ENCODE measurements around the gene XNDC1N.

The XNDC1N gene, protein sequence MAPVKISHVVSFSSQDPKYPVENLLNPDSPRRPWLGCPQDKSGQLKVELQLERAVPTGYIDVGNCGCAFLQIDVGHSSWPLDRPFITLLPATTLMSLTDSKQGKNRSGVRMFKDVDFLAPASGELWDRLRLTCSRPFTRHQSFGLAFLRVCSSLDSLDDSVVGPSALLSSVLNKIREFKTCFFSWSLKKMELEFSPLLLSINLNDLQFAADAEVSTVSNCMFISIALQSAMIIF

DNA sequence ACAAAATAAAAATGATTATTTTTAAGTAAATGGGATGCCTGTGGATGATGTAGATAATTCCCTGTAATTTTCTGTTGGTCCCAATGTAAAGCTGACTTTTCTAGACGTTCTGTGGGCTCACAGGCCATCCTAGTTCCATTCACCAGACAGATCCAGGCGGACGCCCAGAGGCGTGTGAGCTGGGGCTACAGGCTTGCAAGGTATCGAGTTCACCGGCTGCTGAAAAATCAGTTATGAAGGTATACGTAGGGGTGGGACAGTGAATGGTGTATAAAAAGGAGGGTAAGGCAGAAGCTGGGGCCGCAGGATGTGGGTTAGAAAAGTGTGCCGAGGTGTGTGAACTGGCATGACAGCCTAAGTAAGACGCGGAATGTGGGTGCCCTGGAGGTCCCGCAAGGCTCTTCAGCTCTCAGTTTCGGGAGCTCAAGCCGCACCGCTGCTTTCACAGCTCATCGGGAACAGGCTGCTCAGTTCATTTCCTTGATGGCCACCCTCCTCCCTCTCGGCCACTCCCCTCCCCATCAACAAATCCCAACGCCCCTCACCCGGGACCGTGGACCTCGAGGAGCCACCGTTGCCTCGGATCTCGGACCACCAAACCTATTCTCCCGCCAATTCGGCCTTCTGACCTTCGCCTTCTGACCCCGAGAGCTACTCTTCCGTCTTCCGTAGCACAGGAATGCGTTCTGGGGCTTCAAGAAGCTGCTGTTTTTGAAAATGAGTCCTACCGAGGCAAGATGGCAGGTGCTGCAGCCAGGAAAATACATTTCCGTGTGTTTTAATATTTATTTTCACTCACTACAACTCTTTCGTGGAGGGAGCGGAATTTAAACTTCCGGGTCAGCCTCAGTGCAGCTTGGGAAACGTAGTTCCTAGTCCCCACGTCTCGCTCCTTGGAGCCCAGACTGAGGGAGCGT, at the start of gene XNDC1N:
TSS of gene XNDC1N (minus strand) at position 775 of the 917 bp plus-strand sequence. CDS start 5,241 bp downstream, outside the sequence.
- no peak for FAIRE-seq
- peak; percentile 61 for DNase-seq (ENCODE audit: low spot score)

DNA sequence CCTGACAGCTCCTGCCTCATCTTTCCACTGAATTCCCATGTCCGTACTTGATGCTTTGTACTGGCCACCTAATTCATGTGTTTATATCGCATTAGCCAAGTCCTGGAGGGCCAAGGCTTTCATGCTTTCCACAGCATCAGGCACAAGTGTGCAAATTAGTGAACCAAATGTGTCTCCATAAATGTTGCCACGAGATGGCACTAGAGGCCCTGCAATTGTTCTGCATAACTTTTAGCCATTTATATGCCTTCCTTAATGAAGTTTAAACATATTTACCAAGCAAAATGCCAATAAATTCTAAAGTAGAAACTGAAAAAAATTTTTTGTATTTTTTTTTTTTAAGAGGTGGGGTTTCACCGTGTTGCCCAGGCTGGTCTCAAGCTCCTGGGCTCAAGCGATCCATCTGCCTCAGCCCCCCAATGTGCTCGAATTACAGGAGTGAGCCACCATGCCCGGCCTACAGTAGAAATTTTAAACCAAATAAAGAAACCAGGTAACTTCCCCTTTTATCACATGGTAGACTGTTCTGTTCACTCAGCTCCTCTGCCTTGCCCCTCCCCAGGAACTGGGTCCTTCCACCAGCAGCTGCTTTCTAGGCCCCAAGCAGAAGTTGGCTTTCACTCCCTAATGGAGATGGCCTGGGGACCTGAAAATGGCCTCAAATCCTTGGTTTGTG, 49.5 kb upstream of the XNDC1N start:
- FAIRE-seq = no peak

DNA sequence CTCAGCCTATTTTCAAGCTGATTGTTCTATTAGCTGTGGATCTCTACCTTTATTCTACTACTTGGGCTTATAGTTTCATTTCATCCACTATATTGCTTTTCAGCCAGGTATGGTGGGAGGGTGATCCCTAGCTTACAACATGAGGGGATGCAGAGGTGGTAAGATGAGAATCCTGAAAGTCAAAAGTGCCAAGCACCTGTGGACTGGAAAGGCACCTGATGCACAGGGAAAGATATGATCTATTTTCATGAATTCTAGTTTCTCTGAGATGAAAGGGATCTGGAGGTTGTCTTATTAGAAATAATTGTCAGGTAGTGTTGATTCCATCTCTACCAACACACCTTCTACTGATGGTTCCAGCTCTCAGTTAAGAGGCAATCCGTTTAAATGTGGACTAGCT, 48.7 kb upstream of the XNDC1N start:
- DNase-seq (ENCODE audit: low spot score) (no peak), FAIRE-seq (no peak)

More for the DNA sequence above, 49.5 kb upstream of the XNDC1N start:
- peak; percentile 37 for DNase-seq (ENCODE audit: low spot score)

DNA sequence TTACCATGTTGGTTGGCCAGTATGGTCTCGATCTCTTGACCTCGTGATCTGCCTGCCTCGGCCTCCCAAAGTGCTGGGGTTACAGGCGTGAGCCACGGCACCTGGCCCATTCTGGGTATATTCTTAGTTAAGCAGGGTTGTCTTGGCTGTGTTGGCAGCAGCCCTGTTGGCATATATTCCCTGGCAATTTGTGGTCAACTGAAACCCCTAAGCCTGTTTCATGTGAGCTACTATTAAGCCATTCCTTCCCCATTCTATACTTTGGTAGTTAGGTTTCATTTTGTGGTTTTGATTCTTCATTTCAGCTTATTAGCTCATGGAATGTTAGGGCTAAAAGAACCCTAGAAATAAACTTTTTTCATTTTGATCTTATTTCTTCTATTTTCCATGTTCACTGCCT, 48.2 kb upstream of the XNDC1N start:
- no peak for DNase-seq (ENCODE audit: low spot score)

DNA sequence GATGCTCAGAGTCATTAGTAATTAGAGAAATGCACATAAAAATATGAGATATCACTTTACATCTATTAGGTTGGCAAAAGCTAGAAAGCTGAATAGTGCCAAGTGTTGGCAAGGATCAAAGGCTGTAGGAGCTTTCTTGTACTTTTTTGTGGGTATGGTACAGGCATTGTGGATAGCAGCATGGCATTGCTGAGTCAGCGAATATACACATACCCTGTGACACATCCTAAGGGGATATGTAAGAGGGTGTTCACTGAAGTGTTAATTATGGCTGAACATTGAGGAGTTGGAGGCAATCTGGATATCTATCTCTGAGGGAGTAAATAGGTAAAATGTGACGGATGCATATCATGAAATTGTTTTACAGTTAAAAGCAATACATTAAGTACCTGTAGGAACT, 43.3 kb upstream of the XNDC1N start:
- DNase-seq (ENCODE audit: low spot score) (peak; percentile 16), FAIRE-seq (no peak)

More for the DNA sequence above, 48.2 kb upstream of the XNDC1N start:
- no peak for FAIRE-seq

DNA sequence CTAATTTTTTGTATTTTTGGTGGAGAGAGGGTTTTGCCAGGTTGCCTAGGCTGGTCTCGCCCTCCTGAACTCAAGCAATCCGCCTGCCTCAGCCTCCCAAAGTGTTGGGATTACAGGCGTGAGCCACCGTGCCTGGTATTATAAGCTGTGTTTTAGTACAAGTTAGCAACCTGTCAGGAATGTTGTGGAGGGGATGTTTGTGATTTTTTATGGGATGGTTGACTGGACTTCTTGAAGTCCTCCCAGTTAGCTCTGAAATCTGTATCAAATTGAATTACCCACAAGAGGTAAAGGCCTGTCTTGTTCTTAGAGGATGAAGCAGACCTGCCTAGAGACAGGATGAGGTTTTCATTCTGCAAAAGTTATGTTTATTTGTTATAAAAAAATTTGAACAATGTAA, 36.2 kb upstream of the XNDC1N start:
- DNase-seq (ENCODE audit: low spot score) (no peak), FAIRE-seq (no peak)

DNA sequence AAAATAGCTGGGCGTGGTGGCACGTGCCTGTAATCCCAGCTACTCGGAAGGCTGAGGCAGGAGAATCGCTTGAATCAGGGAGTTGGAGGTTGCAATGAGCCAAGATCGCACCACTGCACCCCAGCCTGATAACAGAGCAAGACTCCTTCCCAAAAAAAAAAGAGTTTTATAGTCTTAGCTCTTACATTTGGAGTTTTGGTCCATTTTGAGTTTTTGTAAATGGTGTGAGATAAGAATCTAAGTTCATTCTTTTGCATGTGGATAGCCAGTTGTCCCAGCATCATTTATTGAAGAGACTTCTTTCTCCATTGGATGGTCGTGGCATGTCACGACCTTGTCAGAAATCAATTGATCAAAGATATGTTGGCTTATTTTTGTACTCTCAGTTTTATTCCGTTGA, 35.1 kb upstream of the XNDC1N start:
- FAIRE-seq = no peak
- no peak for DNase-seq (ENCODE audit: low spot score)

DNA sequence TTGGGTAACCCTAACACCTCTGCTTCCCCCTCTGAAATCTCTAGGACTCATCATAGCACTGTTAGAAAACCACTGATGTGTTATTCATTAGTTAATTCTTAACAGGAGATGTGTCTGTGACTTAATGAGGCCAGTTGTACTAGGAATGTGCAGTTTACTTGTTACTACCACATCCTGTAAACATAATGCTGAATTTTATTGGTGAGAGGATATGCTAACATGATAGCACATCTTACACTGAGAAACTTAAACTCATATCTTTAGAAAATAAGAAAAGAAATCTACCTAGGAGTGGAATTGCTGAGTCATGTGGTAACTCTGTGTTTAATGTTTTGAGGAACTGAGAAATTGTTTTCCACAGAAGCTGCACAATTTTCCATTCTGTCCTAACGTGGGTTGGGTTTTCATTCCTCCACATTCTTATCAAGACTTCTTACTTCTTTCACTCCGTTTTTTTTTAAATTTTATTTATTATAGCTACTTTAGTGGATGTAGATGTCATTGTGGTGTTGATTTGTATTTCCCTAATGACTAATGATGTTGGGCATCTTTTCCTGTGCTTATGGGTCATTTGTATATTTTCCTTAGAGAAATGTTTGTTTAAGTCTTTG, 34.1 kb upstream of the XNDC1N start:
- FAIRE-seq (peak; percentile 87), DNase-seq (ENCODE audit: low spot score) (peak; percentile 58)

DNA sequence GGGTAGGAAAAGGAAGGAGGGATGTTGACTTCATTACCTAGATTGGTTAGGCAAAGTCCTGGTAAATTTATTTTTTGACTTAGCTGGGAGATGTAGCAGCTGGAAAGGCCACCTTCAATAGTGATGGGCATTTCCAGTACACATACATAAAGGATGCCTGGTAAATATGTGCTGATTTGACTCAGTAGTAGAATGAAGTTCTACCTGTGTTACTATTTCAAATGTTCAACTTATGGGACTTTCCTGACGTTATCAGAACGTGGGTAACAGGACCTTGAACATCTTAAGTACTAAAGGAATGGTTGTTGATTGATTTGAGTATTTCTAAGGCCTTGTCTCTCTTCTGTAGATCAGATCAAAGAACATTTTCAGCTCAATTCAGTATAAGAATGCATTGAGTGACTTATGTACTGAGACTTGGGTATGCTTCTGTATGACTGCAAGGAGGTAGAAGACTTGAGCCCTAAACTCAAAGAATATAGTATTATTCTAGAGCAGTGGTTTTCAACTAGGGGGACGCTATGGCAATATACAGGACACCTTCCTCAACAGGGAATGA, 27.6 kb upstream of the XNDC1N start:
- FAIRE-seq = no peak
- no peak for DNase-seq (ENCODE audit: low spot score)

DNA sequence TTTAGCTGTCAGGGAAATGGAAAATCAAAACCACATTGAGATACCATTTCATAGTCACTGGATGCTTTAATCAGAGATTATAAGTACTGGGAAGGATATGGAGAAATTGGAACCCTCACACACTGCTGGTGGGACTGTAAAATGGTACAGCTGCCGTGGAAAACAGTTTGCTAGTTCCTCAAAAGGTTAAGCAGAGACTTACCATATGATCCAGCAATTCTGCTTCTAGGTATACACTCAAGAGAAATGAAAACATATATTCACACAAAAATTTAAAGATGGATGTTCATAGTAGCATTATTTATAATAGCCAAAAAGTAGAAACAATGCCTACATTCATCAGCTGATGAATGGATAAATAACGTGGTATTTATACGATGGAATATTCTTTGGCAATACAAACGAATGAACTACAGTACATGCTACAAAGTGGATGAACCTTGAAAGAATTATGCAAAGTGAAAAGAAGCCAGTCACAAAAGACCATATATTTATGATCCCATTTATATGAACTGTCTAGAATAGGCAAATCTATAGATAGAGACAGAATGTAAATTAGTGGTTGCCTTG, 23.4 kb upstream of the XNDC1N start:
- DNase-seq (ENCODE audit: low spot score) = no peak
- FAIRE-seq = no peak

DNA sequence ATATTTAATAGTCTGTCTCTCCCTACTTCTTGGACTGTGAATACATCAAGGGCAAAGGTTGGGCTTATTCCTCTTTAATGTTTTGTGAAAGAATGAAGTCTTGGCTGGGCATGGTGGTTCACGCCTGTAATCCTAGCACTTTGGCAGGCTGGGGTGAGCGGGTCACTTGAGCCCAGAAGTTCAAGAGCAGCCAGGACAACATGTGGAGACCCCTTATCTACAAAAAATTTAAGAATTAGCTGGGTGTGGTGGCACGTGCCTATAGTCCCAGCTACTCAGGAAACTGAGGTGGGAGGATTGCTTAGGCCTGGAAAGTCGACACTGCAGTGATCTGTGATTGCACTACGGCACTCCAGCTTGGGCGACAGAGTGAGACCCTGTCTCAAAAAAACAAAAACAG, 20.6 kb upstream of the XNDC1N start:
- no peak for FAIRE-seq

DNA sequence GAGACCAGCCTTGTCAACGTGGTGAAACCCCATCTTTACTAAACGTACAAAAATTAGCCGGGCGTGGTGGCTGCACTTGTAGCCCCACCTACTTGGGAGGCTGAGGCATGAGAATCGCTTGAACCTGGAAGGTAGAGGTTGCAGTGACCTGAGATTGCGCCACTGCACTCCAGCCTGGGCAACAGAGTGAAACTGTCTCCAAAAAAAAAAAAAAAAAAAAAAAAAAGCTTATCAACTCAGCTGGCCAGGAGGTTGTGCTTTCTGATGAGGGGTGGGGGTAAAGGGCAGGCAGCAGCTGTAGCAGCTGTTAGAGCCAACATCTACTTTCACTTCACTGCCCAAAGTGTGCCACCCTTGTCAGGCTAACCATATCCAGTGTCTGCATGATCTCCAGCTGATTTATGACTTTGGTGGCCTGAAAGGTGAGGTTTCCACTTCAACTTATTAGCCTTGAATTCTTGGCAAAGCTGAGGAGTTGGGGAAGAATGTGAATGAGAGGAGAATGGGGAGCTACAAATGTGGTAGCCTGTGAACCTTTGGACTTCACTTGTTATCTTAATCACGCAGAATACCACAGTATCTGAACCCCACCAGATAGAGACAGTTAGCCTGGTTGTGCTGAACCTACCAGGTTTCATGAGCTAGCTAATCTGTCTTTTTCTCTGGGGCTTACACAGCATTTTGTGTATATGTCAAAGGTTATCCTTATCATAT, 20.1 kb upstream of the XNDC1N start:
- DNase-seq (ENCODE audit: low spot score) = peak; percentile 68
- peak; percentile 24 for FAIRE-seq

More for the DNA sequence above, 20.6 kb upstream of the XNDC1N start:
- no peak for DNase-seq (ENCODE audit: low spot score)

DNA sequence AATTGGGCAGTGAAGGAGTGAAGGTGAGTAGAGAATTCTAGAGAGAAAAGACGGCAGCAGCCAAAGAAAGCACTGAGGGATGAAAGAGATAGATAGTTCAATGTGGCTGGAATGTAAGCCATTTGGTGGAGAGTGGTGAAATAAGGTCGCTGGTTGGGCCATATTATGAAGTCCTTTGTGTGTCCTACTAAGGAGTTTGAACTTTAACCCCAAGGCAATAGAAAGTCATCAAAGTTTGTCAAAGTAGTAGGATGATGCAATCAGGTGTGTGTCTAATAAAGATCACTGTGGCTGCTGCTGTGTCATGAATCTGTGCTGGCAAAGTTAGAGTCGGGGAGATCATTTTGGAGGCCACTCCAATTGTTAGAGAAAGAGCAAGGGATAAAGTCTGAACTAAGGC, 19.1 kb upstream of the XNDC1N start:
- DNase-seq (ENCODE audit: low spot score) = peak; percentile 25
- FAIRE-seq = no peak

DNA sequence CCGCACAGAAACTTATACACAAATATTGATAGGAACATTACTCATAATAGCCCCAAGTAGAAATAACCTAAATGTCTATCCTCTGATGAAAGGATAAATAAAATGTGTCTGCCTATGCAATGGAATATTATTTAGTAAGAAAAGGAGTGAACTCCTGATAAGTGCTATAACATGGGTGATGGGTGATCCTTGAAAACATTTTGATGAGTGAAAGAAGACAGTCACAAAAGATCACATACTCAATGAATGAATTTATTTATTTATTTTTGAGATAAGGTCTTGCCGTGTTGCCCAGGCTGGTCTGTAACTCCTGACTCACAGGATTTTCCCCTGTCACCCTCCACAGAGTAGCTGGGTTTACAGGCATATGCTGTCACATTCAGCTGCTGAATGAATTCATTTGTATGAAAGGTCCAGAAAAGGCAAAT, 17.8 kb upstream of the XNDC1N start:
- DNase-seq (ENCODE audit: low spot score) (peak; percentile 88), FAIRE-seq (peak; percentile 86)

DNA sequence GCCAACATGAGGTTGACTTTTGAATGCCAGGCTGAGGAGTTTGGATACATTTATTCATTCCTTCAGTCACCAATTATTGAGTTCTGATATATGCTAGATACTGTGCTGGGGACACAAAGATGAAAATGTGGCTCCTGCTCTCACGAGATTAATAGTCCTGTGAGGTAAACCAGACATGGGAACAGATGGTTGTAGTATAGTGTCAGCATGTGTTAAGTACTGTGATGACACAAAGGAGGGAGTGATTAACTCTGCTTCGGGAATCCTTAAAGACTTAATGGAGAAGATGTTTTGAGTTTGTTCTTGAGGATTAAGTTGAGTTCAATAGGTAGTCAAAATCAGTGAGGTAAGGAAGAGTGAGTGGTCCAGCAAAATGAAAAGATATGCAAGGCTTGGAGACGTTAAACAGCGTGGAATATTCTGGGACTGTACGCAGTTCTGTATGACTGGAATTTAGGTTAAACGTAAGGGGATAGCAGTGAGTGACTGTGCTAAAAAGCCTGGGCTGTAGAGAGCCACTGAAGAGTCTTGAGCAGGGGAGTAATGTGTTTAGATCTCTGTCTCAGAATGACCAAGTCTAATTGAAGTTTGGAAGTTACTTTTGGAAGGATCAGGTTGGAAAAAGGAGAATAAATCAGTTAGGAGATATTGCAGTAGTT, 12.3 kb upstream of the XNDC1N start:
- DNase-seq (ENCODE audit: low spot score) (no peak), FAIRE-seq (no peak)

DNA sequence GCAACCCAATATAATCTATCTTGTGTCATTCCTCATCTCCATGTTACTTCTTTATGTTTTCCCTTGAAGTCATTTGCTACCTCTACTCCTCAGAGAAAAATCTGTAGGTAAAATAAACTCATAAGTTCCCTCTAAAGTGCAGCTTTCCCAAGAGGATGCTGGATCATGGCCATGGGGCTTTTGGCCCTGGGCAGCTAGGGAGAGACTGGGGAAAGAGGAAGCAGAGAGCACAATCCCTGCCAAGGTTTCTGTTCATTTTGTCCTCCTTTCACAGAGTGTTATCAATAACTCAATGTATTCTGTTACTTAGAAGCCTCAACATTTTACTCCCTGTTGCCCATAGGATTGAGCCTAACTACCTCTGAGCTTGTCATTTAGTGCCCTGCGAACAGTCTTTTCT, 9.4 kb upstream of the XNDC1N start:
- DNase-seq (ENCODE audit: low spot score) = no peak
- FAIRE-seq = no peak

DNA sequence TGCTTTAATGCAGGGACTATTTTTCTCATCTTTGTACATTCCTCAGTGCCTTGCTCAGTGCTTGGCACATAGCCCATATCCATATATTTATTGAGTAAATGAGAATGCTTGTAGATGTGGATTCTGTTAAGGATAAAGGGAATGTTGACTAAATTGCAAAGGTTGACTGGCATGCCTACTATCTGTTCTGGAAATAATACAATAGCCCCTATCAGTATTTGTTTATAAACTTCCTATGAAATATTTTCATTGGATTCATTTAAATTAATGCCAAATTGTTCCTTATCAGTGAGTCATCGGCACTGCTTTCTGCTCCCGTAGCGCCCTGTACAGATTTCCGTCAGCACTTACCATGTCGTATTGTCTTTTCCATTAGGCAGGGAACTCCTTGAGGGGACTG, 8.4 kb upstream of the XNDC1N start:
- FAIRE-seq (no peak), DNase-seq (ENCODE audit: low spot score) (no peak)

DNA sequence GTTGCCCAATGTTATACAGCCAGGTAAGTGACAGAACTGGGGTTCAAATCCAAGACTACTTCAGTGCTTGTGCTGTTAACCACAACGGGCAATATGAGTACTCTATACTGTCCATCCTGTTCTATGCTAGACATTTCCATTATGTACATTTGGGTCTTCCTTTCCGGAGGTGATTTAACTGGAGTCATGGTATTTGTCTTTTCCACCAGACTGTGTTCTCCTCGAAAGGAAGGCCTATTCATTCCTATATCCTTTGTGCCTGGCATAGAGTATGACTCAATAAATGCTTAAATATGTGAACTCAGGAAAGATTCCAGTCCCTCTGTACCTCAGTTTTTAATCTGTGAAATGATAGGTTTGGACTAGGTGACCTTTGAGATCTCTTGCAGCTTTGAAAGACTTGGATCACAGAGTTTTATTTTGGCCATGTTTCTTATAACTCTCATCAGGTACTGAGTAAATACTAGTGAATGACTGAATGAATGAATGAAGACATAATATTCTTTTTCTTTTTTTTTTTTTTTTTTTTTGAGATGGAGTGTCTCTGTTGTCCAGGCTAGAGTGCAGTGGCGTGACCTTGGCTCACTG, 7.0 kb upstream of the XNDC1N start:
- no peak for DNase-seq (ENCODE audit: low spot score)
- no peak for FAIRE-seq

DNA sequence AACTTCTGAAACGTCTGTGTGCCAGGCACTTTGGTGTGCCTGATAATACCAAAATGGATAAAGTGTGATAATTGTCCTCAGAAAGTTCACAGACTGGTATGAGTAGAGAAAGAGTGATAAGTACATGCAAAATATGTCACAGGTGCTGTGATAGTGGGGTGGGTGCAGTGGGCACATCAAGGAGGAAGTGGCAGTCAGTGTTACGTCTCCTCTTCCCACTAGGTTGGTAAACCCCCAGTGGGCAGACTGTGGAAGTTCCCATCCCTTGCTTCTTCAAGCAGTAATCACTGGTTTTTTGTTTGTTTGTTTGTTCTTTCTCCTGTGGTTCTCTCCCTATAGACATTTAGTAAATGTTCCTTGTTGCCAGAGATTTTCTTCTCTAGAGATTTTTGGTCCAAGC, 5.8 kb upstream of the XNDC1N start:
- no peak for DNase-seq (ENCODE audit: low spot score)

More for the DNA sequence above, 5.8 kb upstream of the XNDC1N start:
- FAIRE-seq = no peak
